Left colon (tissue), 2 donors: ENCODE data around the gene ELK4. TPM values are rescaled to one million over a fixed set of nuclear protein-coding genes. Genes with fewer than 3 reads are reported as not detected.
A peak's percentile ranks its signal among the peaks of the same experiment; 100 is the strongest.

Source experiments
- ATAC-seq: fragments of 200-7000 bp; cut with Tn5 transposase; one replicate; pipeline ENCODE4 v1.9.1; 2020; ENCODE audit warnings: mild to moderate bottlenecking, moderate library complexity
- DNase-seq, 2 donors: peaks; one replicate each; pipeline ENCODE4 v3.0.0-alpha.2; 2020
- intact Hi-C, 2 donors: fragments of 100-400 bp; cut with DNase I in 1 of 2; cut with micrococcal nuclease in 1 of 2; formaldehyde crosslinking; loops; one replicate each; pipeline versions ENCODE4 v1.11.2 to v1.14.0; 2022; cut with DNase I, micrococcal nuclease
- total RNA-seq, 2 donors: library from RNA; stranded (reverse); fragmentation: NEBNext Ultra II Directional; extraction: Animal tissue kit (Norgen Biotek cat#: 25700); gene quantifications; one replicate each; pipeline ENCODE4 v1.2.1, GENCODE V29; 2021
- donor health status: DM: no; HTN: no; CAD: no.
- donor health status: DM: yes; HTN: yes; CAD: no.

Gene ELK4
- total RNA-seq, 2 donors from 2014 or later = 37.4 to 39.5 TPM

- intact Hi-C loops = no loop called here
- peak; percentile 55 to 80 for DNase-seq
- ATAC-seq = peak; percentile 76
Measured at GRCh38 chr1:205666372-205667166, 34.8 kb upstream of the ELK4 start.

- DNase-seq (no peak), ATAC-seq (peak; percentile 7)
- intact Hi-C loops = no loop called here
Measured at GRCh38 chr1:205665201-205666045, 33.6 kb upstream of the ELK4 start.

GRCh38 chr1:205664399-205665017, 32.7 kb upstream of the ELK4 start:
- intact Hi-C loops = loop anchor here in 1 of 2 donors (5.0 kb wide), 1 partner anchor 48 kb away; no protein-coding TSS in a partner anchor
- peak; percentile 70 for ATAC-seq
- peak; percentile 49 to 79 for DNase-seq

GRCh38 chr1:205663286-205663936, 31.6 kb upstream of the ELK4 start:
- intact Hi-C loops = loop anchor here in 1 of 2 donors (5.0 kb wide), 1 partner anchor 49 kb away; no protein-coding TSS in a partner anchor
- DNase-seq (no peak), ATAC-seq (no peak)

GRCh38 chr1:205662791-205663190, 31.0 kb upstream of the ELK4 start:
- ATAC-seq = no peak
- DNase-seq = no peak
- intact Hi-C loops = loop anchor here in 1 of 2 donors (5.0 kb wide), 1 partner anchor 50 kb away; no protein-coding TSS in a partner anchor

GRCh38 chr1:205662135-205662738, 30.4 kb upstream of the ELK4 start:
- ATAC-seq (no peak), DNase-seq (no peak)
- intact Hi-C loops = loop anchor here in 1 of 2 donors (5.0 kb wide), 1 partner anchor 50 kb away; no protein-coding TSS in a partner anchor

GRCh38 chr1:205661429-205662134, 29.8 kb upstream of the ELK4 start:
- intact Hi-C loops = loop anchor here in 1 of 2 donors (5.0 kb wide), 1 partner anchor 51 kb away; no protein-coding TSS in a partner anchor
- DNase-seq = no peak
- ATAC-seq = no peak

GRCh38 chr1:205660361-205660760, 28.6 kb upstream of the ELK4 start:
- intact Hi-C loops = loop anchor here in 1 of 2 donors (5.0 kb wide), 1 partner anchor 52 kb away; no protein-coding TSS in a partner anchor
- no peak for DNase-seq
- no peak for ATAC-seq

GRCh38 chr1:205658943-205659581, 27.3 kb upstream of the ELK4 start:
- intact Hi-C loops = loop anchor here (10.0 kb wide), 2 partner anchors 64 to 124 kb away; no protein-coding TSS in a partner anchor
- ATAC-seq (peak; percentile 84), DNase-seq (peak in 1 of 2 donors; percentile 87)

- DNase-seq = no peak
- intact Hi-C loops = loop anchor here (2.0 to 10.0 kb wide), 3 partner anchors 61 to 121 kb away; no protein-coding TSS in a partner anchor
- no peak for ATAC-seq
Measured at GRCh38 chr1:205656236-205656635, 24.4 kb upstream of the ELK4 start.

- no peak for DNase-seq
- intact Hi-C loops = loop anchor here (10.0 kb wide), 2 partner anchors 58 to 118 kb away; no protein-coding TSS in a partner anchor
- no peak for ATAC-seq
Measured at GRCh38 chr1:205652984-205653383, 21.2 kb upstream of the ELK4 start.

- intact Hi-C loops = loop anchor here (10.0 kb wide), 2 partner anchors 55 to 115 kb away; no protein-coding TSS in a partner anchor
- ATAC-seq (no peak), DNase-seq (no peak)
Measured at GRCh38 chr1:205650241-205650640, 18.4 kb upstream of the ELK4 start.

- intact Hi-C loops = no loop called here
- ATAC-seq = no peak
Measured at GRCh38 chr1:205645519-205645918, 13.7 kb upstream of the ELK4 start.

GRCh38 chr1:205642679-205643307, 11.0 kb upstream of the ELK4 start:
- DNase-seq (no peak), ATAC-seq (no peak)
- intact Hi-C loops = no loop called here

More at GRCh38 chr1:205645519-205645918, 13.7 kb upstream of the ELK4 start:
- no peak for DNase-seq

- intact Hi-C loops = no loop called here
- DNase-seq (no peak), ATAC-seq (no peak)
Measured at GRCh38 chr1:205639567-205639966, 7.8 kb upstream of the ELK4 start.

GRCh38 chr1:205637854-205638468, 6.2 kb upstream of the ELK4 start:
- ATAC-seq (peak; percentile 53), DNase-seq (no peak)
- intact Hi-C loops = no loop called here
